MM.1S (cell line): Measurements from ENCODE around the gene LSR.

Experiments used
- DNase-seq: peaks from one replicate; pipeline ENCODE4 v3.0.0-alpha.2; 2015
- H2AFZ ChIP-seq: fragments of 300-600 bp; sonication (generic); 2 replicates; pipeline ENCODE4 v1.6.0; 2016; ENCODE audit warnings: antibody characterized with exemption, low read length
- H3F3A ChIP-seq: fragments of 300-600 bp; sonication (generic); 2 replicates; pipeline ENCODE4 v1.6.1; 2016; ENCODE audit warnings: mild to moderate bottlenecking, antibody characterized with exemption, low read length, moderate library complexity, mixed read lengths; ENCODE audit not compliant: insufficient read depth
- H3K27ac ChIP-seq: fragments of 300-600 bp; sonication (generic); 2 replicates; pipeline ENCODE4 v1.5.1; 2016; ENCODE audit warnings: mild to moderate bottlenecking, low read length
- H3K27me3 ChIP-seq: fragments of 300-600 bp; sonication (generic); replicated peaks from 2 replicates; pipeline ENCODE4 v1.6.0; 2016; ENCODE audit warnings: low read length; ENCODE audit not compliant: insufficient read depth
- H3K36me3 ChIP-seq: fragments of 300-600 bp; sonication (generic); replicated peaks from 2 replicates; pipeline ENCODE4 v1.6.1; 2016; ENCODE audit warnings: mild to moderate bottlenecking, low read length, mixed read lengths; ENCODE audit not compliant: insufficient read depth
- H3K4me1 ChIP-seq: fragments of 300-600 bp; sonication (generic); 2 replicates; pipeline ENCODE4 v1.6.1; 2016; ENCODE audit warnings: low read length, mixed read lengths
- H3K4me2 ChIP-seq: fragments of 300-600 bp; sonication (generic); 2 replicates; pipeline ENCODE4 v1.6.0; 2016; ENCODE audit warnings: low read depth, low read length
- H3K4me3 ChIP-seq: fragments of 300-600 bp; sonication (generic); 2 replicates; pipeline ENCODE4 v1.5.1; 2016; ENCODE audit warnings: low read length, mixed read lengths
- H3K79me2 ChIP-seq: fragments of 300-600 bp; sonication (generic); 2 replicates; pipeline ENCODE4 v1.6.1; 2016; ENCODE audit warnings: mixed run types, low read length, mixed read lengths
- H3K9ac ChIP-seq: fragments of 300-600 bp; sonication (generic); 2 replicates; pipeline ENCODE4 v1.6.1; 2016; ENCODE audit warnings: low read length, mixed read lengths
- H3K9me2 ChIP-seq: fragments of 300-600 bp; sonication (generic); replicated peaks from 2 replicates; pipeline ENCODE4 v1.6.1; 2016; ENCODE audit warnings: mild to moderate bottlenecking, low read length, mixed read lengths; ENCODE audit not compliant: insufficient read depth
- H3K9me3 ChIP-seq: fragments of 300-600 bp; sonication (generic); replicated peaks from 2 replicates; pipeline ENCODE4 v1.6.1; 2016; ENCODE audit warnings: mild to moderate bottlenecking, low read length, mixed read lengths; ENCODE audit not compliant: insufficient read depth
- H4K20me1 ChIP-seq: fragments of 300-600 bp; sonication (generic); 2 replicates; pipeline ENCODE4 v1.6.1; 2016; ENCODE audit warnings: mild to moderate bottlenecking, low read length, moderate library complexity, mixed read lengths; ENCODE audit not compliant: insufficient read depth
- EZH2 ChIP-seq: fragments of 300-600 bp; sonication (generic); optimal IDR thresholded peaks from 2 replicates; pipeline ENCODE3; 2017; ENCODE audit warnings: low read depth, mild to moderate bottlenecking, antibody characterized with exemption, low read length, mixed read lengths
- EZH2phosphoT487 ChIP-seq: fragments of 300-600 bp; sonication (generic); IDR thresholded peaks from 2 replicates; pipeline ENCODE4 v1.6.1; 2018; ENCODE audit warnings: antibody characterized with exemption, low read length
- TF ChIP-seq, protein P1 (sequence below): fragments of 300-600 bp; sonication (generic); IDR thresholded peaks from 2 replicates; pipeline ENCODE4 v1.5.1; 2016; ENCODE audit warnings: antibody characterized with exemption, low read length, mixed read lengths

Gene LSR

GRCh38 chr19:35229601-35230000, 19.2 kb upstream of the LSR start:
- Histone ChIP-seq H3K9me3 (no peaks in the 10 kb centered on the region), H3K27me3 (no peaks in the 10 kb centered on the region), H3K4me3 (no peak overlapping the region), H3K27ac (no peak overlapping the region), H3F3A (no peaks in the 10 kb centered on the region), H3K9me2 (no peaks in the 10 kb centered on the region), H3K9ac (no peak overlapping the region), H3K36me3 (no peaks in the 10 kb centered on the region), H3K79me2 (no peaks in the 10 kb centered on the region), H3K4me1 (no peaks in the 10 kb centered on the region), H3K4me2 (no peak overlapping the region), H4K20me1 (no peaks in the 10 kb centered on the region), H2AFZ (no peak overlapping the region)
- no peak for DNase-seq
- TF ChIP-seq, protein P1, sequence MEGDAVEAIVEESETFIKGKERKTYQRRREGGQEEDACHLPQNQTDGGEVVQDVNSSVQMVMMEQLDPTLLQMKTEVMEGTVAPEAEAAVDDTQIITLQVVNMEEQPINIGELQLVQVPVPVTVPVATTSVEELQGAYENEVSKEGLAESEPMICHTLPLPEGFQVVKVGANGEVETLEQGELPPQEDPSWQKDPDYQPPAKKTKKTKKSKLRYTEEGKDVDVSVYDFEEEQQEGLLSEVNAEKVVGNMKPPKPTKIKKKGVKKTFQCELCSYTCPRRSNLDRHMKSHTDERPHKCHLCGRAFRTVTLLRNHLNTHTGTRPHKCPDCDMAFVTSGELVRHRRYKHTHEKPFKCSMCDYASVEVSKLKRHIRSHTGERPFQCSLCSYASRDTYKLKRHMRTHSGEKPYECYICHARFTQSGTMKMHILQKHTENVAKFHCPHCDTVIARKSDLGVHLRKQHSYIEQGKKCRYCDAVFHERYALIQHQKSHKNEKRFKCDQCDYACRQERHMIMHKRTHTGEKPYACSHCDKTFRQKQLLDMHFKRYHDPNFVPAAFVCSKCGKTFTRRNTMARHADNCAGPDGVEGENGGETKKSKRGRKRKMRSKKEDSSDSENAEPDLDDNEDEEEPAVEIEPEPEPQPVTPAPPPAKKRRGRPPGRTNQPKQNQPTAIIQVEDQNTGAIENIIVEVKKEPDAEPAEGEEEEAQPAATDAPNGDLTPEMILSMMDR = no peak
- TF ChIP-seq EZH2 (no peak), EZH2phosphoT487 (no peak)

- Histone ChIP-seq H3K79me2 (no peaks in the 10 kb centered on the region), H3K27me3 (no peaks in the 10 kb centered on the region)
Observed at GRCh38 chr19:35231956-35232645, 16.7 kb upstream of the LSR start.

GRCh38 chr19:35232912-35233311, 15.9 kb upstream of the LSR start:
- Histone ChIP-seq H3K27ac (no peak overlapping the region), H3K9me2 (no peaks in the 10 kb centered on the region), H3K79me2 (no peaks in the 10 kb centered on the region), H3K27me3 (no peaks in the 10 kb centered on the region), H3K36me3 (no peaks in the 10 kb centered on the region), H3K4me2 (no peak overlapping the region), H3F3A (no peaks in the 10 kb centered on the region), H3K4me1 (no peaks in the 10 kb centered on the region), H3K9me3 (no peaks in the 10 kb centered on the region), H2AFZ (no peak overlapping the region), H4K20me1 (no peaks in the 10 kb centered on the region), H3K4me3 (no peak overlapping the region), H3K9ac (no peak overlapping the region)
- no peak for DNase-seq
- no peak for TF ChIP-seq EZH2
- no peak for TF ChIP-seq EZH2phosphoT487
- TF ChIP-seq, protein P1 = no peak

More at GRCh38 chr19:35231956-35232645, 16.7 kb upstream of the LSR start:
- Histone ChIP-seq H3F3A (no peaks in the 10 kb centered on the region), H3K9me3 (no peaks in the 10 kb centered on the region), H3K9me2 (no peaks in the 10 kb centered on the region), H3K4me1 (no peaks in the 10 kb centered on the region), H3K9ac (no peak overlapping the region), H3K4me2 (no peak overlapping the region), H4K20me1 (no peaks in the 10 kb centered on the region), H2AFZ (no peak overlapping the region), H3K4me3 (no peak overlapping the region), H3K27ac (no peak overlapping the region), H3K36me3 (no peaks in the 10 kb centered on the region)
- DNase-seq = no peak
- TF ChIP-seq, protein P1 = no peak
- TF ChIP-seq EZH2 (no peak), EZH2phosphoT487 (no peak)
